Thyroid gland (tissue), 4 donors: Measurements from ENCODE around the gene EZR.

Source experiments
- CTCF ChIP-seq, 6 experiments: fragments of 200-600 bp in 3 of 6; fragments of 450-650 bp in 3 of 6; sonication (generic) in 3 of 6; IDR thresholded peaks; one replicate each; pipeline ENCODE4 v1.5.1; 2016 to 2019; ENCODE audit warnings: antibody characterized with exemption in 6 of 6, mild to moderate bottlenecking in 2 of 6, inconsistent platforms in 1 of 6, moderate library complexity in 1 of 6
- POLR2A ChIP-seq, 2 donors: fragments of 450-650 bp; IDR thresholded peaks; one replicate each; pipeline ENCODE4 v1.6.1; 2017; ENCODE audit warnings: antibody characterized with exemption in 2 of 2, mild to moderate bottlenecking in 2 of 2, moderate library complexity in 1 of 2

DNA sequence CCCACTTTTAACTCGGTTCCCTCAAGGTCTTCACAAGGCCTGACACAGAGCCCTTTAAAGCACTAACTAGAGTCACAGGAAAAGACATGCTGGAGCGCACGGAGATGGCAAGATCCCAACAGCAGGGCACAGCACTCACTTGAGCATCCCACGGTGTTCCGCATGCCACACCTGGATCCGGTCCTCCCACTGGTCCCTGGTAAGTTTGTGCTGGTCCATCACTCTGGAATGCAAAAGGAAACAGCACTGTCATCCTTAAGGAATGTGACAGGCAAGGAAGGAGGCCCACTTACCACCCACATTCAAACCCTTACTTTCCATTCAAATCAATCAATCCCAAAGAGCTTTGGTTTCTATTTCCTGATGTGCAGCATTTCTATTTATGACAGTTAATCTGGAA lies 34.7 kb downstream of the EZR start:
- no peak for TF ChIP-seq CTCF (IDR thresholded peaks at IDR 0.05)
- TF ChIP-seq POLR2A (IDR thresholded peaks at IDR 0.05): no peak
